ENCODE results near the gene C12orf75.

DNA sequence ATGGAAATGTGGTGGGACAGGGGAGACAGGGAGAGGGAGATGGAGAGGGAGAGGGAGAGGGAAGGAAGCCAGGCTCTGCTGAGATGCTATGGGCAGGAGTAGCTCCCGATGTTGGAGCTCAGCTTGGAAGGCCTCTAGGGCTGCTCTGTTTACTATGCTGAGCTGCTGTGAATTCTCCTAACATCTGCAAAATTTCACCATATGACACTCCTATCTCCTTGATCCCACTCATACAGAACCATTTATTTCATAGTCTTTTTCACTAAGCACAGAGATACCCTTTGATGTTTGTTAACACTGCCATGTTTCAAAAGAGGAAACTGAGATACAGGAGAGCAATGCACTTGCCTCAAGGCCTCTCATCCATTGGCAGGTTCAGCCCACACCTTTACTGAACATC, 60.7 kb downstream of the C12orf75 start:
- TF ChIP-seq POLR2A (IDR thresholded peaks at IDR 0.05) (no peak), POLR2AphosphoS5 (IDR thresholded peaks at IDR 0.05) (no peak)
- TF ChIP-seq, protein P1, sequence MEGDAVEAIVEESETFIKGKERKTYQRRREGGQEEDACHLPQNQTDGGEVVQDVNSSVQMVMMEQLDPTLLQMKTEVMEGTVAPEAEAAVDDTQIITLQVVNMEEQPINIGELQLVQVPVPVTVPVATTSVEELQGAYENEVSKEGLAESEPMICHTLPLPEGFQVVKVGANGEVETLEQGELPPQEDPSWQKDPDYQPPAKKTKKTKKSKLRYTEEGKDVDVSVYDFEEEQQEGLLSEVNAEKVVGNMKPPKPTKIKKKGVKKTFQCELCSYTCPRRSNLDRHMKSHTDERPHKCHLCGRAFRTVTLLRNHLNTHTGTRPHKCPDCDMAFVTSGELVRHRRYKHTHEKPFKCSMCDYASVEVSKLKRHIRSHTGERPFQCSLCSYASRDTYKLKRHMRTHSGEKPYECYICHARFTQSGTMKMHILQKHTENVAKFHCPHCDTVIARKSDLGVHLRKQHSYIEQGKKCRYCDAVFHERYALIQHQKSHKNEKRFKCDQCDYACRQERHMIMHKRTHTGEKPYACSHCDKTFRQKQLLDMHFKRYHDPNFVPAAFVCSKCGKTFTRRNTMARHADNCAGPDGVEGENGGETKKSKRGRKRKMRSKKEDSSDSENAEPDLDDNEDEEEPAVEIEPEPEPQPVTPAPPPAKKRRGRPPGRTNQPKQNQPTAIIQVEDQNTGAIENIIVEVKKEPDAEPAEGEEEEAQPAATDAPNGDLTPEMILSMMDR (IDR thresholded peaks at IDR 0.05 in 8 of 11, conservative IDR thresholded peaks at IDR 0.05 in 3 of 11), result no peak
